Kidney epithelial cell (primary cell): ENCODE measurements around the gene A4GNT. TPM values are rescaled to one million over a fixed set of nuclear protein-coding genes. Genes with fewer than 3 reads are reported as not detected.
"Not testable (repeated sequence)": the region's sequence is repeated elsewhere in the genome, so short reads cannot be mapped to it uniquely, and the experiment has no call there.

Experiments used
- DNase-seq: peaks from one replicate; pipeline ENCODE4 v3.0.0-alpha.2; 2010; ENCODE audit warnings: low read depth
- H3K27me3 ChIP-seq: 2 replicates; pipeline ENCODE4 v1.6.0; 2011; ENCODE audit warnings: low read length; ENCODE audit not compliant: control insufficient read depth, insufficient read depth
- H3K36me3 ChIP-seq: 2 replicates; pipeline ENCODE4 v1.5.1; 2011; ENCODE audit warnings: low read length; ENCODE audit not compliant: control insufficient read depth, insufficient read depth
- H3K4me3 ChIP-seq: 2 replicates; pipeline ENCODE4 v1.5.1; 2011; ENCODE audit warnings: low read depth, mild to moderate bottlenecking, control low read depth, low read length
- total RNA-seq: library from RNA; depleted of rRNA; stranded (reverse); fragments of >200 nt; gene quantifications from 2 replicates; pipeline ENCODE4 v1.2.3, GENCODE V29; 2015
- TF ChIP-seq, protein P1 (sequence below): IDR thresholded peaks from 2 replicates; pipeline ENCODE4 v1.5.1; 2011; ENCODE audit warnings: mild to moderate bottlenecking, moderate library complexity, low read length, control low read depth, inconsistent platforms; ENCODE audit not compliant: insufficient read depth, poor library complexity, severe bottlenecking

A4GNT gene
- total RNA-seq, 1 donor from 2014 or later = not detected

- Histone ChIP-seq H3K4me3 (no peak overlapping the region), H3K36me3 (no peaks in the 10 kb centered on the region), H3K27me3 (no peaks in the 10 kb centered on the region)
- DNase-seq = no peak
- TF ChIP-seq, protein P1, sequence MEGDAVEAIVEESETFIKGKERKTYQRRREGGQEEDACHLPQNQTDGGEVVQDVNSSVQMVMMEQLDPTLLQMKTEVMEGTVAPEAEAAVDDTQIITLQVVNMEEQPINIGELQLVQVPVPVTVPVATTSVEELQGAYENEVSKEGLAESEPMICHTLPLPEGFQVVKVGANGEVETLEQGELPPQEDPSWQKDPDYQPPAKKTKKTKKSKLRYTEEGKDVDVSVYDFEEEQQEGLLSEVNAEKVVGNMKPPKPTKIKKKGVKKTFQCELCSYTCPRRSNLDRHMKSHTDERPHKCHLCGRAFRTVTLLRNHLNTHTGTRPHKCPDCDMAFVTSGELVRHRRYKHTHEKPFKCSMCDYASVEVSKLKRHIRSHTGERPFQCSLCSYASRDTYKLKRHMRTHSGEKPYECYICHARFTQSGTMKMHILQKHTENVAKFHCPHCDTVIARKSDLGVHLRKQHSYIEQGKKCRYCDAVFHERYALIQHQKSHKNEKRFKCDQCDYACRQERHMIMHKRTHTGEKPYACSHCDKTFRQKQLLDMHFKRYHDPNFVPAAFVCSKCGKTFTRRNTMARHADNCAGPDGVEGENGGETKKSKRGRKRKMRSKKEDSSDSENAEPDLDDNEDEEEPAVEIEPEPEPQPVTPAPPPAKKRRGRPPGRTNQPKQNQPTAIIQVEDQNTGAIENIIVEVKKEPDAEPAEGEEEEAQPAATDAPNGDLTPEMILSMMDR = no peak
Observed at GRCh38 chr3:138105598-138105997, 26.6 kb downstream of the A4GNT start.

GRCh38 chr3:138103466-138103865 lies 28.7 kb downstream of the A4GNT start:
- Histone ChIP-seq H3K4me3 (no peak overlapping the region), H3K36me3 (no peaks in the 10 kb centered on the region), H3K27me3 (no peaks in the 10 kb centered on the region)
- TF ChIP-seq, protein P1 = no peak
- no peak for DNase-seq

DNA sequence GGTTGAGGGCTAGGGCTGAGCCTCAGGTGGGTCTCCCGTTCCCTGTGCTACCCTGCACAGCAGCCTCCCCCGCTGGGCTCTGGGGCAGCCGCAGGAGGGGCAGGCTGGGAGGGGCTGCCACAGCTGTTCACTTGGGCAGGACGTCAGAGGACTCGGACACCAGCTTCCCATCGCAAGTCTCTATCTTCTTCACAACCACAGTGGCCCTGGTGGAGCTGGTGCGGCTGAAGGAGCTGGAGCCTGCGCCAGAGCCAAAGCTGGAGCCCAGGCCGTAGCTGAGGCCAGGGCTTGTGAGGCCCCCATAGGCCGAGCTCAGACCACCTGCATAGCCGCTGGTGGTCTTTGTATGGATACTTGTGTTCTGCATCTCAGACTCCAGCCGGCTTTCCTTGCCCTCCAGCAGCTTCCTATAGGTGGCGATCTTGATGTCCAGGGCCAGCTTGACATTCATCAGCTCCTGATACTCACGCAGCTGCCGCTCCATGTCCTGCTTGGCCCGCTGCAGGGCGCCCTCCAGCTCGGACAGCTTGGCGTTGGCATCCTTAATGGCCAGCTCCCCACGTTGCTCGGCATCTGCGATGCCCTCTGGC lies 30.7 kb downstream of the A4GNT start:
- not testable (repeated sequence) for H3K36me3 ChIP-seq, H3K27me3 ChIP-seq, H3K4me3 ChIP-seq, DNase-seq
- TF ChIP-seq, protein P1 = peak; percentile 7

- peaks cover 2% of the 10 kb centered on the region for H3K36me3 ChIP-seq
- H3K27me3 ChIP-seq = no peaks in the 10 kb centered on the region
- DNase-seq = no peak
- no peak overlapping the region for H3K4me3 ChIP-seq
- TF ChIP-seq, protein P1 = no peak
Observed at GRCh38 chr3:138099417-138099816, 32.8 kb downstream of the A4GNT start.

DNA sequence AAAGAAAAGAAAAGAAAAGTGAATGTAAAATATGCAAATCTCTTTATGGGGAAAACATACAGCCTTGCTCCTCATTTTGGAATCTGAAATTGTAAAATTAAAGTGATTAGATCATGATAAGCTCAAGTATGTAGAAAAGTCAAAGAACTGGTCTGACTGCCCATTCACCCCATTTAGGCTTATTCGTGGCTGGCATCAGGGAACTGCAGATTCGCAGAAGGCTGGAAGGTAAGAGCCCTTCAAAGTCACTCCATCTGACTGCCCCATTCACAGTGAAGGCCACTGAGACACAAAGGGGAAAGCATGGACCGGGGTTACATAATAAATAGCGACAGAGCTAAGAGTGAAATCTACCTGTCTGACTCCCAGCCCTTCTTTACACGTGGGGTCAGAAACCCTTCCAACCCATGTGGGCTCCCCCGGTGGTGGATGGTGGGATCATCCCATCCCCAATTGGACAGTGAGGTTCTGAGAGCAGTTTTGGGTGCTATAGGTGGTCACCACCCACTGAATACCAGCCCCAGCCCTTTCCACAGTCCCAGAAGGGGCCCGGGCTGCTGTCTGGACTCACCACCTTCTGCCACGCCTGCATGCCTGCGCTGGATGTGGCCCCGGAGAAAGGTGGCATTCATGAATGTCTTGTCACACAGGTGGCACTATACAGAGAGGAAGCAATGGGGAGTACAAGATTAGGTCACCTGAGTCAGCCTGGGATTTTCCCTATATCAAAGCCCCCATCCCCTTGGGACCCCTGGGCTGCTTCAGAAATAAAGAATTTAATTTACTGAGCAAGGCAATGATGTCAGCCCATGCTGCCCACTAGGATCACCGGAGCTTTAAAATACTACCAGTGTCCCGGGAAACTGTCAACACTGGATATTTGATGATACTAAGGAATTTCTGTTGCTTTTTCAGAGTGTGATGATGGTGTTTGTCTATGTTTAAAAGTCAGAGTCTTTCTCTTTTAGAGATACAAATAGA lies 34.7 kb downstream of the A4GNT start:
- DNase-seq = no peak
- no peak overlapping the region for H3K4me3 ChIP-seq
- TF ChIP-seq, protein P1 = peak; percentile 44
- peaks cover 2% of the 10 kb centered on the region for H3K36me3 ChIP-seq
- H3K27me3 ChIP-seq = no peaks in the 10 kb centered on the region
